OCI-LY1 (cell line): ENCODE results near the gene BACH1.

Experiments used
- H2AFZ ChIP-seq: fragments of 200-600 bp; sonication (generic), shearing (Covaris generic); 2 replicates; pipeline ENCODE4 v1.6.0; 2014; ENCODE audit warnings: antibody characterized with exemption, mild to moderate bottlenecking, low read length
- H3F3A ChIP-seq: fragments of 200-600 bp; sonication (generic), shearing (Covaris generic); 2 replicates; pipeline ENCODE4 v1.6.0; 2014; ENCODE audit warnings: mild to moderate bottlenecking, antibody characterized with exemption, low read length, moderate library complexity; ENCODE audit not compliant: insufficient read depth
- H3K27ac ChIP-seq: fragments of 200-600 bp; sonication (generic); 2 replicates; pipeline ENCODE4 v1.5.1; 2014; ENCODE audit warnings: low read length, mixed run types, mild to moderate bottlenecking, low read depth; ENCODE audit not compliant: poor library complexity, severe bottlenecking
- H3K27me3 ChIP-seq: fragments of 200-600 bp; sonication (generic); 2 replicates; pipeline ENCODE4 v1.6.0; 2014; ENCODE audit warnings: antibody characterized with exemption, mild to moderate bottlenecking, low read length, moderate library complexity; ENCODE audit not compliant: insufficient read depth
- H3K36me3 ChIP-seq: fragments of 200-600 bp; sonication (generic); 2 replicates; pipeline ENCODE4 v1.6.1; 2014; ENCODE audit warnings: mild to moderate bottlenecking, antibody characterized with exemption, low read length, moderate library complexity, mixed read lengths; ENCODE audit not compliant: insufficient read depth
- H3K4me1 ChIP-seq: fragments of 200-600 bp; sonication (generic); 2 replicates; pipeline ENCODE4 v1.5.1; 2014; ENCODE audit warnings: mild to moderate bottlenecking, low read length, moderate library complexity; ENCODE audit not compliant: insufficient read depth, severe bottlenecking
- H3K4me2 ChIP-seq: fragments of 200-600 bp; sonication (generic), shearing (Covaris generic); 2 replicates; pipeline ENCODE4 v1.6.1; 2014; ENCODE audit warnings: low read length
- H3K4me3 ChIP-seq: fragments of 200-600 bp; sonication (generic); 2 replicates; pipeline ENCODE4 v1.5.1; 2014; ENCODE audit warnings: low read length, low read depth, mild to moderate bottlenecking, mixed read lengths; ENCODE audit not compliant: poor library complexity, severe bottlenecking
- H3K79me2 ChIP-seq: fragments of 200-600 bp; shearing (Covaris generic); 2 replicates; pipeline ENCODE4 v1.6.1; 2016; ENCODE audit warnings: mixed run types, low read length, mixed read lengths; ENCODE audit not compliant: insufficient read depth
- H3K9ac ChIP-seq: fragments of 200-600 bp; sonication (generic), shearing (Covaris generic); 2 replicates; pipeline ENCODE4 v1.6.1; 2014; ENCODE audit warnings: mild to moderate bottlenecking, low read length, mixed read lengths
- H3K9me2 ChIP-seq: fragments of 200-600 bp; sonication (generic), shearing (Covaris generic); 2 replicates; pipeline ENCODE4 v1.6.1; 2014; ENCODE audit warnings: low read depth, mild to moderate bottlenecking, low read length, mixed read lengths
- H3K9me3 ChIP-seq: fragments of 200-600 bp; shearing (Covaris generic); 2 replicates; pipeline ENCODE4 v1.6.1; 2014; ENCODE audit warnings: low read length, mixed read lengths
- H4K20me1 ChIP-seq: fragments of 200-600 bp; sonication (generic), shearing (Covaris generic); 2 replicates; pipeline ENCODE4 v1.6.0; 2016; ENCODE audit warnings: mild to moderate bottlenecking, low read length; ENCODE audit not compliant: insufficient read depth
- EZH2 ChIP-seq: fragments of 200-600 bp; sonication (generic), shearing (Covaris generic); IDR thresholded peaks from 2 replicates; pipeline ENCODE4 v1.8.0; 2017; ENCODE audit warnings: borderline replicate concordance, mixed run types, mild to moderate bottlenecking, antibody characterized with exemption, low read length, moderate library complexity, mixed read lengths
- TF ChIP-seq, protein P1 (sequence below): fragments of 200-600 bp; sonication (generic), shearing (Covaris generic); IDR thresholded peaks from 2 replicates; pipeline ENCODE4 v1.5.1; 2017; ENCODE audit warnings: mild to moderate bottlenecking, antibody characterized with exemption, low read length, moderate library complexity, mixed read lengths

BACH1 gene

GRCh38 chr21:29254550-29254949, 44.2 kb upstream of the BACH1 start:
- Histone ChIP-seq H4K20me1 (no peaks in the 10 kb centered on the region), H3K9ac (no peak overlapping the region), H3F3A (no peaks in the 10 kb centered on the region), H3K4me3 (no peak overlapping the region), H3K27ac (no peak overlapping the region), H3K9me2 (no peaks in the 10 kb centered on the region), H3K36me3 (no peaks in the 10 kb centered on the region), H3K4me2 (no peak overlapping the region), H3K27me3 (no peaks in the 10 kb centered on the region), H3K4me1 (no peaks in the 10 kb centered on the region), H2AFZ (no peak overlapping the region), H3K9me3 (0 out of 2 replicates have a peak, but pooled peaks cover 2% of the 10 kb centered on the region), H3K79me2 (no peaks in the 10 kb centered on the region)
- TF ChIP-seq, protein P1, sequence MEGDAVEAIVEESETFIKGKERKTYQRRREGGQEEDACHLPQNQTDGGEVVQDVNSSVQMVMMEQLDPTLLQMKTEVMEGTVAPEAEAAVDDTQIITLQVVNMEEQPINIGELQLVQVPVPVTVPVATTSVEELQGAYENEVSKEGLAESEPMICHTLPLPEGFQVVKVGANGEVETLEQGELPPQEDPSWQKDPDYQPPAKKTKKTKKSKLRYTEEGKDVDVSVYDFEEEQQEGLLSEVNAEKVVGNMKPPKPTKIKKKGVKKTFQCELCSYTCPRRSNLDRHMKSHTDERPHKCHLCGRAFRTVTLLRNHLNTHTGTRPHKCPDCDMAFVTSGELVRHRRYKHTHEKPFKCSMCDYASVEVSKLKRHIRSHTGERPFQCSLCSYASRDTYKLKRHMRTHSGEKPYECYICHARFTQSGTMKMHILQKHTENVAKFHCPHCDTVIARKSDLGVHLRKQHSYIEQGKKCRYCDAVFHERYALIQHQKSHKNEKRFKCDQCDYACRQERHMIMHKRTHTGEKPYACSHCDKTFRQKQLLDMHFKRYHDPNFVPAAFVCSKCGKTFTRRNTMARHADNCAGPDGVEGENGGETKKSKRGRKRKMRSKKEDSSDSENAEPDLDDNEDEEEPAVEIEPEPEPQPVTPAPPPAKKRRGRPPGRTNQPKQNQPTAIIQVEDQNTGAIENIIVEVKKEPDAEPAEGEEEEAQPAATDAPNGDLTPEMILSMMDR: no peak
- no peak for TF ChIP-seq EZH2

DNA sequence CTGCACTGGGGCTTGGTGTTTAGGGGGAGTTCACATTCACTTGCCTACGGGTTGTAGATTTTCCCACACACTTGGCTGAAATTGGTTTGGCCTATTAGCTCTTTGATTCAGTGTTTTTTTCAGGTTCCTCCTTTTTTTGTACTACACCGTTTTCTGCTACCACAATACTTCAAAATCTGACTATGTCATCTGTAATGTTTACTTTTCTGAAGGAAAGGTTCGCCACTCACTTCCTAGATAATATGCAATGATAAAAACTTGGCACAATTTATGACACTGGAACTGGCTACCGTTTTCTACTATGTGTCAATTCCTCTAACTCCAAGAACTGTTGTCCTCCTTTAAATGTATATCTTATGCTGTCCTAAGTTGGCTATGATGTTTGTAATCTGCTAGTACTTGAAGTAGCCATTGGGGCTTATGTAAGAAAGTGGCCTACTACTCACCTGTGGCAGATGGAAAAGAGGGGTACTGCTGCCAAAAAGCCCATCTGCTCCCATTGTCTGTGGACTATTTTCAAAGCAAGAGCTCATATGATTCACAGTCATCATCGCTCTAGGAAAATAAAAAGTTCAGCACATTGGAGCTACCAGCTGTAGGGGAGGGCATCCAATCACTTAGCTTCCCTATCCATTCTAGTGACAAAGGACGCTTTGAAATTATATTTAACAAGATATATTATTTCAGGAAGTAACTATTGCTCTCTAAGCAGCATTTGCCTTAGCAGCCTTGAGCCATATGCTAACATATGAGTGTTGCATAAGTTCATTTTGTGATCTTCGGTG, 42.4 kb upstream of the BACH1 start:
- H3K4me2 ChIP-seq: no peak overlapping the region
- no peaks in the 10 kb centered on the region for H3K4me1 ChIP-seq
- no peak overlapping the region for H2AFZ ChIP-seq
- no peaks in the 10 kb centered on the region for H3K36me3 ChIP-seq
- H3K79me2 ChIP-seq: no peaks in the 10 kb centered on the region
- no peaks in the 10 kb centered on the region for H3F3A ChIP-seq
- no peak overlapping the region for H3K27ac ChIP-seq
- TF ChIP-seq, protein P1: no peak
- no peak for TF ChIP-seq EZH2
- H3K9me3 ChIP-seq: 0 out of 2 replicates have a peak, but pooled peaks cover 2% of the 10 kb centered on the region
- no peaks in the 10 kb centered on the region for H4K20me1 ChIP-seq
- H3K27me3 ChIP-seq: no peaks in the 10 kb centered on the region
- H3K9me2 ChIP-seq: no peaks in the 10 kb centered on the region
- no peak overlapping the region for H3K9ac ChIP-seq
- H3K4me3 ChIP-seq: no peak overlapping the region

DNA sequence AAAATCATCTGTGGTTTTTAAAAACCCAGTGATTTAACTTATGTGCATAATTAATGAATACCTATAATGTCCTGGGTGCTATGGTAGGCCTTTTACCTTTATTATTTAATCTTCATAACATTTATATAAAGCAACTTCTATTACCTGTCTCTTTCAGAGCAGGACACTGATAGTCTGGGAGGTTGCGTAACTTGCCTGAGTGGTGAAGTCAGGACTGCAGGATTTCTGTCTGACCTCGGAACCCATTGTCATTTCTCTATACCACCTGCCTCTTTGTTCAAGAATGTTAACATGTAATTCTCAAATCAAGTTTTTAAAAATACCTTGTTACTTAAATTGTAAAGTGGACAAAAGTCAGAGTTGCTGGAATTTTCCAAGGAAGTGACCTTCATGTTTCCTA, 41.0 kb upstream of the BACH1 start:
- Histone ChIP-seq H3K36me3 (no peaks in the 10 kb centered on the region), H3K4me3 (no peak overlapping the region), H3K9ac (no peak overlapping the region), H3K79me2 (no peaks in the 10 kb centered on the region), H3F3A (no peaks in the 10 kb centered on the region), H3K9me2 (no peaks in the 10 kb centered on the region), H3K9me3 (0 out of 2 replicates have a peak, but pooled peaks cover 2% of the 10 kb centered on the region), H3K27ac (no peak overlapping the region), H3K4me1 (no peaks in the 10 kb centered on the region), H3K4me2 (no peak overlapping the region), H3K27me3 (no peaks in the 10 kb centered on the region), H4K20me1 (no peaks in the 10 kb centered on the region), H2AFZ (no peak overlapping the region)
- TF ChIP-seq EZH2: no peak
- TF ChIP-seq, protein P1: no peak
